ENCODE measurements around the gene PASK. TPM values are rescaled to one million over a fixed set of nuclear protein-coding genes. Genes with fewer than 3 reads are reported as not detected.

Gene PASK
- total and polyA plus RNA-seq, 2 donors (not counting 1 experiment from before 2014, with no cell fraction given), result 1.0 to 1.5 TPM

GRCh38 chr2:241189093-241189855 is 40.0 kb upstream of the PASK start:
- Histone ChIP-seq H3K9me3 (ENCODE audit: control insufficient read depth, insufficient read depth, low read depth, low read length) (no peaks in the 10 kb centered on the region), H3K4me2 (ENCODE audit: extremely low read depth, insufficient read depth, low read length) (no peak overlapping the region), H3K4me1 (ENCODE audit: control insufficient read depth, extremely low read depth, insufficient read depth, low read length) (no peaks in the 10 kb centered on the region), H3K36me3 (ENCODE audit: control insufficient read depth, insufficient read depth, low read length) (no peaks in the 10 kb centered on the region), H3K9ac (ENCODE audit: insufficient read depth, low read length) (no peak overlapping the region), H3K79me2 (ENCODE audit: control insufficient read depth, insufficient read depth, low read length) (no peaks in the 10 kb centered on the region), H3K27me3 (ENCODE audit: control insufficient read depth, insufficient read depth, low read length) (no peaks in the 10 kb centered on the region), H2AFZ (ENCODE audit: low read length) (no peak overlapping the region), H4K20me1 (ENCODE audit: control insufficient read depth, extremely low read depth, insufficient read depth, low read length) (no peaks in the 10 kb centered on the region), H3K27ac (ENCODE audit: insufficient read depth, low read length) (no peak overlapping the region), H3K4me3 (replicated peaks in 1 of 4; ENCODE audit: control extremely low read depth in 1 of 4, insufficient read depth in 1 of 4, low read depth in 3 of 4, low read length in 4 of 4) (no peak overlapping the region)
- DNase-seq (ENCODE audit: low read depth in 2 of 2), result no peak
- no peak for TF ChIP-seq EZH2 (IDR thresholded peaks at IDR 0.05; ENCODE audit: low read length, missing control alignments)
- TF ChIP-seq, protein P1, sequence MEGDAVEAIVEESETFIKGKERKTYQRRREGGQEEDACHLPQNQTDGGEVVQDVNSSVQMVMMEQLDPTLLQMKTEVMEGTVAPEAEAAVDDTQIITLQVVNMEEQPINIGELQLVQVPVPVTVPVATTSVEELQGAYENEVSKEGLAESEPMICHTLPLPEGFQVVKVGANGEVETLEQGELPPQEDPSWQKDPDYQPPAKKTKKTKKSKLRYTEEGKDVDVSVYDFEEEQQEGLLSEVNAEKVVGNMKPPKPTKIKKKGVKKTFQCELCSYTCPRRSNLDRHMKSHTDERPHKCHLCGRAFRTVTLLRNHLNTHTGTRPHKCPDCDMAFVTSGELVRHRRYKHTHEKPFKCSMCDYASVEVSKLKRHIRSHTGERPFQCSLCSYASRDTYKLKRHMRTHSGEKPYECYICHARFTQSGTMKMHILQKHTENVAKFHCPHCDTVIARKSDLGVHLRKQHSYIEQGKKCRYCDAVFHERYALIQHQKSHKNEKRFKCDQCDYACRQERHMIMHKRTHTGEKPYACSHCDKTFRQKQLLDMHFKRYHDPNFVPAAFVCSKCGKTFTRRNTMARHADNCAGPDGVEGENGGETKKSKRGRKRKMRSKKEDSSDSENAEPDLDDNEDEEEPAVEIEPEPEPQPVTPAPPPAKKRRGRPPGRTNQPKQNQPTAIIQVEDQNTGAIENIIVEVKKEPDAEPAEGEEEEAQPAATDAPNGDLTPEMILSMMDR (conservative IDR thresholded peaks at IDR 0.05 in 1 of 2, IDR thresholded peaks at IDR 0.05 in 1 of 2; ENCODE audit: low read depth in 1 of 2, low read length in 2 of 2), result no peak

DNA sequence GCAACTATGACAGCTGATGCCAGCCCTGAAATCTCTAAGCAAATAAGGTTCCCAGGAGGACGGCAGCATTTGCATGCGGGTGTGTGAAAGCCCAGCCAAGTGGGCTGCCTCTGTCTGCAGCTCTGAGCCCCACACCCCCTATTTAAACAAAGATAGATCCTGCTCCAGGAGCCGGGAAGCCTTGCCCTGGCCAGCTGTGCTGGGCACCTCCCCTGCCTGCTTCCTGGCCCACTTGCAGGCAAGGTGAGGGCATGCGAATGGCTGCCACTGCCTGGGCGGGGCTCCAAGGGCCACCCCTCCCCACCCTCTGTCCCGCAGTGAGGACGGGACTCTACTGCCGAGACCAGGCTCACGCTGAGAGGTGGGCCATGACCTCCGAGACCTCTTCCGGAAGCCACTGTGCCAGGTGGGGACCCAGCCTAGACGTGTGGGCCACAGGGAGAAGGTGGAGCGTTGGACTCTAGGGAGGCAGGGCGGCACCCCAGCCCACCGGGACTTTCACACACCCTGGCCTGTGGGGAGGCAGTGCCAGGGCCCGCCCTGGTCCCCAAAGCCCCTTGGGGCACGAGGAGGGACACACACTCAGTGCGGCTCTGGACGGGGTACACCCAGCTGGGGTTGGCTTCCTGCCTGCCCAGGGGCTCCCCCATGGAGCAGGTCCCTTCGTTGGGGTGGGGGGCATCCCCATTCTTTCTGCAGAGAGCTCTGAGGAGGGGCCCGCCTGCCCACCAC is 39.3 kb upstream of the PASK start, which contains the start of gene ANO7:
TSS of gene ANO7 (plus strand) at position 317 of the 732 bp plus-strand sequence. CDS start 1,387 bp downstream, outside the sequence.
- Histone ChIP-seq H3K9ac (ENCODE audit: insufficient read depth, low read length) (no peak within 1 kb of the TSS), H3K4me3 (replicated peaks in 1 of 4; ENCODE audit: control extremely low read depth in 1 of 4, insufficient read depth in 1 of 4, low read depth in 3 of 4, low read length in 4 of 4) (no peak within 1 kb of the TSS), H4K20me1 (ENCODE audit: control insufficient read depth, extremely low read depth, insufficient read depth, low read length) (no peaks in the 10 kb centered on the region), H3K4me2 (ENCODE audit: extremely low read depth, insufficient read depth, low read length) (no peak within 1 kb of the TSS), H3K79me2 (ENCODE audit: control insufficient read depth, insufficient read depth, low read length) (no peaks in the 10 kb centered on the region), H3K27ac (ENCODE audit: insufficient read depth, low read length) (no peak within 1 kb of the TSS), H3K4me1 (ENCODE audit: control insufficient read depth, extremely low read depth, insufficient read depth, low read length) (no peaks in the 10 kb centered on the region), H3K9me3 (ENCODE audit: control insufficient read depth, insufficient read depth, low read depth, low read length) (no peaks in the 10 kb centered on the region), H3K27me3 (ENCODE audit: control insufficient read depth, insufficient read depth, low read length) (no peaks in the 10 kb centered on the region), H2AFZ (ENCODE audit: low read length) (no peak within 1 kb of the TSS), H3K36me3 (ENCODE audit: control insufficient read depth, insufficient read depth, low read length) (no peaks in the 10 kb centered on the region)
- no peak for DNase-seq (ENCODE audit: low read depth in 2 of 2)
- TF ChIP-seq EZH2 (IDR thresholded peaks at IDR 0.05; ENCODE audit: low read length, missing control alignments), result no peak
- TF ChIP-seq, protein P1 (conservative IDR thresholded peaks at IDR 0.05 in 1 of 2, IDR thresholded peaks at IDR 0.05 in 1 of 2; ENCODE audit: low read depth in 1 of 2, low read length in 2 of 2), result no peak

GRCh38 chr2:241187918-241188234 is 38.6 kb upstream of the PASK start:
- H2AFZ ChIP-seq (ENCODE audit: low read length), result no peak overlapping the region
- TF ChIP-seq, protein P1 (conservative IDR thresholded peaks at IDR 0.05 in 1 of 2, IDR thresholded peaks at IDR 0.05 in 1 of 2; ENCODE audit: low read depth in 1 of 2, low read length in 2 of 2), result no peak
- no peak for TF ChIP-seq EZH2 (IDR thresholded peaks at IDR 0.05; ENCODE audit: low read length, missing control alignments)
- H3K36me3 ChIP-seq (ENCODE audit: control insufficient read depth, insufficient read depth, low read length), result peaks cover 1% of the 10 kb centered on the region
- no peaks in the 10 kb centered on the region for H3K27me3 ChIP-seq (ENCODE audit: control insufficient read depth, insufficient read depth, low read length)
- no peaks in the 10 kb centered on the region for H3K79me2 ChIP-seq (ENCODE audit: control insufficient read depth, insufficient read depth, low read length)
- H3K9me3 ChIP-seq (ENCODE audit: control insufficient read depth, insufficient read depth, low read depth, low read length), result no peaks in the 10 kb centered on the region
- no peaks in the 10 kb centered on the region for H4K20me1 ChIP-seq (ENCODE audit: control insufficient read depth, extremely low read depth, insufficient read depth, low read length)
- no peak overlapping the region for H3K27ac ChIP-seq (ENCODE audit: insufficient read depth, low read length)
- no peaks in the 10 kb centered on the region for H3K4me1 ChIP-seq (ENCODE audit: control insufficient read depth, extremely low read depth, insufficient read depth, low read length)
- H3K4me3 ChIP-seq (replicated peaks in 1 of 4; ENCODE audit: control extremely low read depth in 1 of 4, insufficient read depth in 1 of 4, low read depth in 3 of 4, low read length in 4 of 4), result no peak overlapping the region
- no peak overlapping the region for H3K9ac ChIP-seq (ENCODE audit: insufficient read depth, low read length)
- DNase-seq (ENCODE audit: low read depth in 2 of 2), result no peak
- no peak overlapping the region for H3K4me2 ChIP-seq (ENCODE audit: extremely low read depth, insufficient read depth, low read length)
